HG03045 (cell line): ENCODE results near the gene STPG3.
A peak's percentile ranks its signal among the peaks of the same experiment; 100 is the strongest.

Experiments
- ATAC-seq: cut with Tn5 transposase; IDR thresholded peaks from one replicate; pipeline ENCODE4 v1.9.1; 2021; ENCODE audit warnings: mild to moderate bottlenecking, moderate library complexity; ENCODE audit not compliant: unreplicated experiment

Gene STPG3

GRCh38 chr9:137251194-137251461 is at the start of gene STPG3:
STPG3 (plus strand) TSS chr9:137251286; CDS start chr9:137251287, 1 bp downstream.
- no peak for ATAC-seq

GRCh38 chr9:137202966-137203365 is 48.1 kb upstream of the STPG3 start:
- no peak for ATAC-seq

GRCh38 chr9:137204731-137205125 is 46.4 kb upstream of the STPG3 start:
- ATAC-seq: no peak

- ATAC-seq: peak; percentile 44
Observed at GRCh38 chr9:137205126-137206069, 45.7 kb upstream of the STPG3 start, which contains the start of the genes NDOR1 and TMEM203. NDOR1 (plus strand) TSS chr9:137205700; CDS start chr9:137205778, 78 bp downstream. TMEM203 (minus strand) TSS chr9:137205648; CDS start chr9:137205414, 234 bp downstream.

GRCh38 chr9:137206602-137207001 is 44.5 kb upstream of the STPG3 start:
- no peak for ATAC-seq

GRCh38 chr9:137211532-137211931 is 39.6 kb upstream of the STPG3 start:
- ATAC-seq: no peak

- ATAC-seq: no peak
Observed at GRCh38 chr9:137212520-137212919, 38.6 kb upstream of the STPG3 start.

- ATAC-seq: no peak
Observed at GRCh38 chr9:137213160-137214060, 37.7 kb upstream of the STPG3 start.

GRCh38 chr9:137214620-137215019 is 36.5 kb upstream of the STPG3 start:
- no peak for ATAC-seq

GRCh38 chr9:137215196-137215986 is 35.7 kb upstream of the STPG3 start:
- no peak for ATAC-seq

- ATAC-seq: no peak
Observed at GRCh38 chr9:137216188-137216965, 34.7 kb upstream of the STPG3 start.

- ATAC-seq: no peak
Observed at GRCh38 chr9:137217276-137218211, 33.5 kb upstream of the STPG3 start.

- ATAC-seq: no peak
Observed at GRCh38 chr9:137218212-137218753, 32.8 kb upstream of the STPG3 start.

GRCh38 chr9:137218754-137219271 is 32.3 kb upstream of the STPG3 start:
- no peak for ATAC-seq

- no peak for ATAC-seq
Observed at GRCh38 chr9:137219757-137220316, 31.2 kb upstream of the STPG3 start.

GRCh38 chr9:137220317-137221094 is 30.6 kb upstream of the STPG3 start:
- ATAC-seq: no peak

GRCh38 chr9:137221095-137221505 is 30.0 kb upstream of the STPG3 start:
- no peak for ATAC-seq
